ENCODE data around the gene RYR2.
"Not testable (repeated sequence)": the region's sequence is repeated elsewhere in the genome, so short reads cannot be mapped to it uniquely, and the experiment has no call there.

The RYR2 gene

GRCh38 chr1:237255071-237255470 is 213.1 kb downstream of the RYR2 start:
- no peak for ATAC-seq (replicated peaks)

GRCh38 chr1:237258871-237259270 is 216.9 kb downstream of the RYR2 start:
- Mint-ChIP-seq H3K4me1 (ENCODE audit: low read depth in 2 of 2) (no peaks in the 10 kb centered on the region), H3K27me3 (peaks cover 21 to 22% of the 10 kb centered on the region in 2 donors), H3K36me3 (ENCODE audit: insufficient read depth) (no peaks in the 10 kb centered on the region), H3K4me3 (no peak overlapping the region), H3K27ac (no peak overlapping the region), H3K9me3 (no peaks in the 10 kb centered on the region)
- ATAC-seq (replicated peaks): no peak
- no peak for DNase-seq

More at GRCh38 chr1:237255071-237255470, 213.1 kb downstream of the RYR2 start:
- H3K36me3 Mint-ChIP-seq (ENCODE audit: insufficient read depth): no peaks in the 10 kb centered on the region
- no peak overlapping the region for H3K4me3 Mint-ChIP-seq
- peaks cover 18 to 21% of the 10 kb centered on the region in 2 donors for H3K27me3 Mint-ChIP-seq
- no peak for DNase-seq
- no peaks in the 10 kb centered on the region for H3K4me1 Mint-ChIP-seq (ENCODE audit: low read depth in 2 of 2)
- H3K27ac Mint-ChIP-seq: no peak overlapping the region
- no peaks in the 10 kb centered on the region for H3K9me3 Mint-ChIP-seq

DNA sequence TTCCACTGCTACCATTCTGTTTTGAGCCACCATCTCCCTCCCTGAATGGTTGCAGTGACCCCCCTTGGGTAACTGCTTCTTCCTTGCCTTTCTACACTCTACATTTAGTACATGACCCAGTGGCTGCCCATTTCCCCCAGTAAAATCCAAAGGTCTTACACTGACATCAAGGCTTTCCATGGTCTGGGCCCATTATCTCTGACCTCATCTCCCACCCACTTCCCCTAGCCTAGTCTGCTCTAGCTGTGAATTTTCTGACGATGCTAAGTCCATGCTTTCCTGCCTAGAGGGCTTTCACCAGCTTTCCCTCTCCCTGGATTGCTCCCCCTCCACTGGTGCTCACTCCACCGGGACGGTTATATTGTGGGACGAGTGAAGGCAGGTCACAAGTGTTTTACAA is 219.2 kb downstream of the RYR2 start:
- H3K27ac Mint-ChIP-seq: no peak overlapping the region
- ATAC-seq (replicated peaks) (no peak), DNase-seq (no peak)
- H3K4me3 Mint-ChIP-seq: no peak overlapping the region
- no peaks in the 10 kb centered on the region for H3K9me3 Mint-ChIP-seq
- H3K36me3 Mint-ChIP-seq (ENCODE audit: insufficient read depth): no peaks in the 10 kb centered on the region
- peaks cover 14 to 22% of the 10 kb centered on the region in 2 donors for H3K27me3 Mint-ChIP-seq
- H3K4me1 Mint-ChIP-seq (ENCODE audit: low read depth in 2 of 2): no peaks in the 10 kb centered on the region

- Mint-ChIP-seq H3K4me3 (no peak overlapping the region), H3K27me3 (peaks cover 15 to 35% of the 10 kb centered on the region in 2 donors), H3K4me1 (ENCODE audit: low read depth in 2 of 2) (peaks cover 0 to 13% of the 10 kb centered on the region in 2 donors), H3K9me3 (no peaks in the 10 kb centered on the region), H3K27ac (no peak overlapping the region), H3K36me3 (ENCODE audit: insufficient read depth) (no peaks in the 10 kb centered on the region)
- DNase-seq (no peak), ATAC-seq (replicated peaks) (no peak)
Measured at GRCh38 chr1:237267743-237268142, 225.8 kb downstream of the RYR2 start.

DNA sequence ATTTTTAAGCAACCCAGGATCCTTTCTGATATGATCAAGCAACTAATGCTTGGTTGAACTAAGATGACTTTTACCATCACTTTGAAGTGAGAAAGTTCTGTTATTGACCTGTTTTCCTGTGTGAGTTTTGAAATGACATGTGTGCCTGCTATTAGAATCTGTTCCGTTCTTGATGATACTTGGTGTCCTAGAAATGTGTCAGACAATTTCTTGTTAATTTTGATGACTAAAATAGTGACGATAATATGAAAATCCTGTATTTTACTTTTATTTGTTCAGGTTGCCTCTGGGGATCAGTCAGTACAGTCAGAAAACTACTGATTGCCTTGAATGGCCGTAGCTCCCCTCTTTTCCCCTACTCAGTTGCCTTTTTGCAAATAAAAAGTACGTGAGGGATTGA is 228.0 kb downstream of the RYR2 start:
- H3K27ac Mint-ChIP-seq: peak overlapping the region in 1 of 2 donors; percentile 33
- ATAC-seq (replicated peaks) (no peak), DNase-seq (no peak)
- H3K36me3 Mint-ChIP-seq (ENCODE audit: insufficient read depth): no peaks in the 10 kb centered on the region
- no peaks in the 10 kb centered on the region for H3K9me3 Mint-ChIP-seq
- peaks cover 0 to 13% of the 10 kb centered on the region in 2 donors for H3K4me1 Mint-ChIP-seq (ENCODE audit: low read depth in 2 of 2)
- H3K27me3 Mint-ChIP-seq: peaks cover 15 to 32% of the 10 kb centered on the region in 2 donors
- H3K4me3 Mint-ChIP-seq: no peak overlapping the region

DNA sequence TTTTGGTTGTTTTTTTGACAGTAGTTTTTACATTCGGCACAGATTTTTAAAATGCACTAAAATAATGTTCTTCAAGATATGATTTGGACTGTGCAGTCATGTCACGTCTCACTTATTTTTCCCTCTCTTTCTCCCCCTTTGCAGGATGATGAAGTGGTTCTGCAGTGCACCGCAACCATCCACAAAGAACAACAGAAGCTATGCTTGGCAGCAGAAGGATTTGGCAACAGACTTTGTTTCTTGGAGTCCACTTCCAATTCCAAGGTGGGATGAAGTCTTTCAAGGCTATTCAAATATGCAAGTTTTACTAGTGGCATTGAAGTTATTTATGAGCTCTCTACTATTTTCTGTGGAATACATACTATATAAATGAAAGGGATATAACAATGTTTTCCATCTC is 228.4 kb downstream of the RYR2 start:
- Mint-ChIP-seq H3K27ac (peak overlapping the region in 1 of 2 donors; percentile 33), H3K4me3 (no peak overlapping the region), H3K9me3 (no peaks in the 10 kb centered on the region), H3K27me3 (peaks cover 15 to 29% of the 10 kb centered on the region in 2 donors), H3K36me3 (ENCODE audit: insufficient read depth) (no peaks in the 10 kb centered on the region), H3K4me1 (ENCODE audit: low read depth in 2 of 2) (peaks cover 0 to 13% of the 10 kb centered on the region in 2 donors)
- ATAC-seq (replicated peaks) (no peak), DNase-seq (no peak)

GRCh38 chr1:237277994-237278393 is 236.0 kb downstream of the RYR2 start:
- DNase-seq; ATAC-seq (replicated peaks); H3K9me3 Mint-ChIP-seq; H3K36me3 Mint-ChIP-seq (ENCODE audit: insufficient read depth); H3K27ac Mint-ChIP-seq; H3K4me1 Mint-ChIP-seq (ENCODE audit: low read depth in 2 of 2); H3K4me3 Mint-ChIP-seq; H3K27me3 Mint-ChIP-seq: not testable (repeated sequence)

- H3K36me3 Mint-ChIP-seq (ENCODE audit: insufficient read depth): no peaks in the 10 kb centered on the region
- H3K4me3 Mint-ChIP-seq: no peak overlapping the region
- no peak overlapping the region for H3K27ac Mint-ChIP-seq
- DNase-seq (no peak), ATAC-seq (replicated peaks) (no peak)
- H3K4me1 Mint-ChIP-seq (ENCODE audit: low read depth in 2 of 2): no peaks in the 10 kb centered on the region
- H3K27me3 Mint-ChIP-seq: no peaks in the 10 kb centered on the region
- no peaks in the 10 kb centered on the region for H3K9me3 Mint-ChIP-seq
Measured at GRCh38 chr1:237279629-237280028, 237.6 kb downstream of the RYR2 start.

GRCh38 chr1:237281481-237281880 is 239.5 kb downstream of the RYR2 start:
- Mint-ChIP-seq H3K27me3 (no peaks in the 10 kb centered on the region), H3K36me3 (ENCODE audit: insufficient read depth) (no peaks in the 10 kb centered on the region), H3K9me3 (no peaks in the 10 kb centered on the region), H3K4me3 (no peak overlapping the region), H3K27ac (no peak overlapping the region), H3K4me1 (ENCODE audit: low read depth in 2 of 2) (no peaks in the 10 kb centered on the region)
- DNase-seq: no peak
- no peak for ATAC-seq (replicated peaks)

DNA sequence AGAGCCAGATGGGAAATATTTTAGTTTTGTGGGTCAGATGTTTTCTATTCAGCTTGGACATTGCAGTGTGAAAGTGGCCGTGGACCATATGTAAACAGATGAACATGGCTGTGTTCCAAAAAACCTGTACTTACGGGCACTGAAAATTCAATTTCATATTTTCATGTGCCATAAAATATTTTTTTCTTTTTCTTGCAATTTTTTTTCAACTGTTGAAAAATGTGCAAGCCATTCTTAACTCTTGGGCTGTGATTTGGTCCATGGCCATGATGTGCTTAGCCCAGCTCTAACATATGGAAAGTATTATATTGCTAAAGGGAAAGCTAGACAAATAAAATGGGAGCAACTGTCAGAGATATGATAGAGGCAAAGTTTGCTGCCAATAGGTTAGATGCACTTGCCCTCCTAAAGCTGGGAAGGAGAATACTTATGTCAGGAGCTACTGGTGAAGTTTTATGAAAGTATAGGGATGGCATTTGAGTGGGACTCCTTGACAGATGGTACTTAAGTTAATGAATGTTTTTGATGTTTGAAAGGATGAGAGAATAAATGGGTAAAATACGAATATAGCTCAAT is 240.3 kb downstream of the RYR2 start:
- no peaks in the 10 kb centered on the region for H3K36me3 Mint-ChIP-seq (ENCODE audit: insufficient read depth)
- no peaks in the 10 kb centered on the region for H3K4me1 Mint-ChIP-seq (ENCODE audit: low read depth in 2 of 2)

GRCh38 chr1:237287876-237288521 is 246.0 kb downstream of the RYR2 start:
- no peak overlapping the region for H3K4me3 Mint-ChIP-seq
- peaks cover 26 to 31% of the 10 kb centered on the region in 2 donors for H3K27me3 Mint-ChIP-seq
- H3K36me3 Mint-ChIP-seq (ENCODE audit: insufficient read depth): no peaks in the 10 kb centered on the region
- no peak for ATAC-seq (replicated peaks)
- no peak for DNase-seq
- no peaks in the 10 kb centered on the region for H3K4me1 Mint-ChIP-seq (ENCODE audit: low read depth in 2 of 2)
- H3K27ac Mint-ChIP-seq: no peak overlapping the region
- H3K9me3 Mint-ChIP-seq: no peaks in the 10 kb centered on the region

More for the DNA sequence above, 240.3 kb downstream of the RYR2 start:
- no peak for ATAC-seq (replicated peaks)
- DNase-seq: no peak
- H3K9me3 Mint-ChIP-seq: no peaks in the 10 kb centered on the region
- H3K27me3 Mint-ChIP-seq: peaks cover 2 to 6% of the 10 kb centered on the region in 2 donors
- no peak overlapping the region for H3K4me3 Mint-ChIP-seq
- no peak overlapping the region for H3K27ac Mint-ChIP-seq

DNA sequence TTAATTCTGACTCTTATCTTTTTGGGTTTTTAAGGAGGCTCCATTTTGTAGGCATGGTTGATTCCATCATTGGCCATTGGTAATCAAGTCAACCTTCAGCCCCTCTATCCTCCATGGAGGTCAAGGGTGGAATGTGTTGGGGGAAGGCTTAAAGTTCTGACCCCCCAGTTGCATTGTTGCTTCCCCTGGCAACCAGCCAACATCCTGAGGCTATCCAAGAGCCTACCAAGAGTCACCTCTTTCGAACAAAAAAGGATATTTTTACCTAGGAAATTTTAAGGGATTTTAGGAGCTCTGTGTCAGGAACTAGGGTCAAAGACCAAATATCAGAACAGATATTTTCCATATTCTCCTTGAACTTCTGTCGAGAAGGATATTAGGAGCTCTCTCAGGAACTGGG is 251.8 kb downstream of the RYR2 start:
- H3K4me3 Mint-ChIP-seq: no peak overlapping the region

GRCh38 chr1:237296861-237297260 is 254.9 kb downstream of the RYR2 start:
- Mint-ChIP-seq H3K4me3 (no peak overlapping the region), H3K4me1 (ENCODE audit: low read depth in 2 of 2) (no peaks in the 10 kb centered on the region), H3K27ac (no peak overlapping the region), H3K27me3 (no peaks in the 10 kb centered on the region), H3K9me3 (no peaks in the 10 kb centered on the region), H3K36me3 (ENCODE audit: insufficient read depth) (no peaks in the 10 kb centered on the region)
- DNase-seq (no peak), ATAC-seq (replicated peaks) (no peak)

More for the DNA sequence above, 251.8 kb downstream of the RYR2 start:
- Mint-ChIP-seq H3K9me3 (no peaks in the 10 kb centered on the region), H3K27me3 (peaks cover 12 to 14% of the 10 kb centered on the region in 2 donors), H3K36me3 (ENCODE audit: insufficient read depth) (no peaks in the 10 kb centered on the region), H3K27ac (no peak overlapping the region), H3K4me1 (ENCODE audit: low read depth in 2 of 2) (no peaks in the 10 kb centered on the region)
- DNase-seq: no peak
- ATAC-seq (replicated peaks): no peak

DNA sequence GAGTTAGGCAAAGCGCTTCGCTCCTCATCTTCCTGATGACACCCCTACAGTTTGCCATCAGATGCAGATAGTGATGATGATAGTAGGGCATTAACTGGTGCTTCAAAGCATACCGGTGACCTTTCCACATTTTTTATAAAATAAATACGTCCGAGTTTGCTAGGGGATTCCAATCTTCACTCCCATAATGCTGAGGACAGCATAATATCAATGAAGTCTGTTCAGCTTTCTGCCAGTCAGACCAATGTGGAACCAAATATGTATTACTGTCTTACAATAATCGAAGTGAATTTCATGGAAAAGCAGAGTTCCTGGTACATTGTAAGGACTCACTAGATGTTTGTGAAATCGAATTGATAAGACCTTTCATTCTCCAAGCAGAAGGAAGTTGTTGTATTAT is 258.7 kb downstream of the RYR2 start:
- no peaks in the 10 kb centered on the region for H3K36me3 Mint-ChIP-seq (ENCODE audit: insufficient read depth)
- no peaks in the 10 kb centered on the region for H3K4me1 Mint-ChIP-seq (ENCODE audit: low read depth in 2 of 2)
- H3K27ac Mint-ChIP-seq: no peak overlapping the region
- no peaks in the 10 kb centered on the region for H3K27me3 Mint-ChIP-seq
- no peak overlapping the region for H3K4me3 Mint-ChIP-seq
- H3K9me3 Mint-ChIP-seq: no peaks in the 10 kb centered on the region
- ATAC-seq (replicated peaks): no peak
- DNase-seq: no peak
